Measurements from ENCODE around the gene TBXAS1.

DNA sequence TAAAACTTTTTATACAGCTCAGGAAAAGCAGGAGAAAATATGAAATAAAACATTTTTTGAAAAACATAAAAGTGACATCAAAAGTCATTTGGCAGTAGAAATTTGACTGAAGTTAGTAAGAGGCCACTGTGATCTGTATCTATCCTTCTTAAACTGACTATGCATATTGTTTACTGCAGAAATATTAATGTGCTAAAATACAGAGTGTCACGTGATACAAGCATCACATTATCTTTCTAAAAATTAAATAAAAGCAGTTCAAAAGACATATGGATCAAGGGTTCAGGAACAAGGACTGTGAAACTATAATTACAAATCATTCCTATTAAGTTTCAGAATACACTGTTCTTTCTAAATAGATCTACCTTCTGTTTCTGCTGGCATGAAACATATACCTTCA, 200.0 kb downstream of the TBXAS1 start:
- no peak for TF ChIP-seq REST (IDR thresholded peaks at IDR 0.05)
- TF ChIP-seq MAFK (IDR thresholded peaks at IDR 0.05; ENCODE audit: partially characterized antibody), result no peak
- no peak for TF ChIP-seq CTCF (IDR thresholded peaks at IDR 0.05)
- no peak for TF ChIP-seq KDM5A (IDR thresholded peaks at IDR 0.05)
- no peak for TF ChIP-seq MAZ (IDR thresholded peaks at IDR 0.05; ENCODE audit: borderline replicate concordance, low read depth, low read length)
